NCI-H2081 (cell line): ENCODE data around the gene GLCCI1.
A peak's percentile ranks its signal among the peaks of the same experiment; 100 is the strongest.
"Not testable (repeated sequence)": the region's sequence is repeated elsewhere in the genome, so short reads cannot be mapped to it uniquely, and the experiment has no call there.

Experiments used
- DNase-seq, 2 experiments: peaks; one replicate each; lab custom pipeline; 2025; lab: John Stamatoyannopoulos, UW

Gene GLCCI1

GRCh38 chr7:7989616-7990440, 21.2 kb downstream of the GLCCI1 start:
- no peak for DNase-seq

- no peak for DNase-seq
Measured at GRCh38 chr7:7990441-7990761, 21.8 kb downstream of the GLCCI1 start.

GRCh38 chr7:7992506-7992905, 23.9 kb downstream of the GLCCI1 start:
- DNase-seq = no peak

GRCh38 chr7:7995348-7995747, 26.8 kb downstream of the GLCCI1 start:
- not testable (repeated sequence) for DNase-seq

- peak in 1 of 2 experiments; percentile 18 for DNase-seq
Measured at GRCh38 chr7:7996568-7996967, 28.0 kb downstream of the GLCCI1 start.

GRCh38 chr7:8000315-8000941, 31.8 kb downstream of the GLCCI1 start:
- DNase-seq = no peak

- no peak for DNase-seq
Measured at GRCh38 chr7:8003077-8003476, 34.5 kb downstream of the GLCCI1 start.

- no peak for DNase-seq
Measured at GRCh38 chr7:8005279-8005678, 36.7 kb downstream of the GLCCI1 start.

GRCh38 chr7:8014399-8014798, 45.8 kb downstream of the GLCCI1 start:
- no peak for DNase-seq

GRCh38 chr7:8015100-8015745, 46.6 kb downstream of the GLCCI1 start:
- no peak for DNase-seq

GRCh38 chr7:8015746-8016120, 47.1 kb downstream of the GLCCI1 start:
- no peak for DNase-seq

GRCh38 chr7:8017423-8017822, 48.8 kb downstream of the GLCCI1 start:
- no peak for DNase-seq

- no peak for DNase-seq
Measured at GRCh38 chr7:8018961-8019360, 50.4 kb downstream of the GLCCI1 start.

- DNase-seq = no peak
Measured at GRCh38 chr7:8022628-8023027, 54.0 kb downstream of the GLCCI1 start.

GRCh38 chr7:8035192-8035591, 66.6 kb downstream of the GLCCI1 start:
- DNase-seq = no peak

GRCh38 chr7:8035647-8036518, 67.3 kb downstream of the GLCCI1 start:
- DNase-seq = peak; percentile 14 to 41

GRCh38 chr7:8037151-8037550, 68.6 kb downstream of the GLCCI1 start:
- no peak for DNase-seq

- no peak for DNase-seq
Measured at GRCh38 chr7:8040768-8041369, 72.3 kb downstream of the GLCCI1 start.

- DNase-seq = no peak
Measured at GRCh38 chr7:8042796-8043535, 74.4 kb downstream of the GLCCI1 start.

- DNase-seq = no peak
Measured at GRCh38 chr7:8044761-8045430, 76.3 kb downstream of the GLCCI1 start.

- not testable (repeated sequence) for DNase-seq
Measured at GRCh38 chr7:8048067-8048466, 79.5 kb downstream of the GLCCI1 start.
